ENCODE results near the gene UBASH3B.

- TF ChIP-seq, protein P1, sequence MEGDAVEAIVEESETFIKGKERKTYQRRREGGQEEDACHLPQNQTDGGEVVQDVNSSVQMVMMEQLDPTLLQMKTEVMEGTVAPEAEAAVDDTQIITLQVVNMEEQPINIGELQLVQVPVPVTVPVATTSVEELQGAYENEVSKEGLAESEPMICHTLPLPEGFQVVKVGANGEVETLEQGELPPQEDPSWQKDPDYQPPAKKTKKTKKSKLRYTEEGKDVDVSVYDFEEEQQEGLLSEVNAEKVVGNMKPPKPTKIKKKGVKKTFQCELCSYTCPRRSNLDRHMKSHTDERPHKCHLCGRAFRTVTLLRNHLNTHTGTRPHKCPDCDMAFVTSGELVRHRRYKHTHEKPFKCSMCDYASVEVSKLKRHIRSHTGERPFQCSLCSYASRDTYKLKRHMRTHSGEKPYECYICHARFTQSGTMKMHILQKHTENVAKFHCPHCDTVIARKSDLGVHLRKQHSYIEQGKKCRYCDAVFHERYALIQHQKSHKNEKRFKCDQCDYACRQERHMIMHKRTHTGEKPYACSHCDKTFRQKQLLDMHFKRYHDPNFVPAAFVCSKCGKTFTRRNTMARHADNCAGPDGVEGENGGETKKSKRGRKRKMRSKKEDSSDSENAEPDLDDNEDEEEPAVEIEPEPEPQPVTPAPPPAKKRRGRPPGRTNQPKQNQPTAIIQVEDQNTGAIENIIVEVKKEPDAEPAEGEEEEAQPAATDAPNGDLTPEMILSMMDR (IDR thresholded peaks at IDR 0.05): no peak
- TF ChIP-seq POLR2A (IDR thresholded peaks at IDR 0.05): no peak
Measured at GRCh38 chr11:122812638-122813037, 157.1 kb downstream of the UBASH3B start.
